Measurements from ENCODE around the gene DOK7. TPM values are rescaled to one million over a fixed set of nuclear protein-coding genes. Genes with fewer than 3 reads are reported as not detected.

Gene DOK7
- total RNA-seq, 1 experiment from 2014 or later = 0.26 TPM

GRCh38 chr4:3498901-3499510, 35.9 kb downstream of the DOK7 start:
- no peaks in the 10 kb centered on the region for H3K9me3 ChIP-seq (ENCODE audit: control insufficient read depth, low read depth, low read length)
- peaks cover 69% of the 10 kb centered on the region for H3K27me3 Mint-ChIP-seq (ENCODE audit: low read depth)
- no peak overlapping the region for H2BK12ac ChIP-seq (ENCODE audit: insufficient read length, low read depth, low read length)
- H3K4me2 ChIP-seq (ENCODE audit: insufficient read depth, insufficient read length, low read length) = no peak overlapping the region
- TF ChIP-seq CTCF (conservative IDR thresholded peaks at IDR 0.05) = no peak
- H2BK5ac ChIP-seq (ENCODE audit: insufficient read length, low read length) = no peak overlapping the region
- no peak overlapping the region for H4K8ac ChIP-seq (replicated peaks; ENCODE audit: insufficient read length, low read depth, low read length)
- H3K23ac ChIP-seq (ENCODE audit: insufficient read length, low read depth, low read length) = no peak overlapping the region
- H2AFZ ChIP-seq (ENCODE audit: low read length) = no peak overlapping the region
- H3K79me1 ChIP-seq (ENCODE audit: insufficient read depth, low read depth, low read length, poor library complexity, severe bottlenecking) = no peaks in the 10 kb centered on the region
- no CpG with 5 or more reads among the region's 20 CpGs for WGBS (ENCODE audit: extremely low coverage, insufficient read length, low lambda C conversion rate)
- no peak overlapping the region for H3K56ac ChIP-seq (ENCODE audit: insufficient read length, low read depth, low read length)
- peaks cover 2 to 11% of the 10 kb centered on the region in 2 experiments; a peak in 2 of 4 replicates for H3K4me1 Mint-ChIP-seq
- H3K4me3 Mint-ChIP-seq = no peak overlapping the region
- H2BK20ac ChIP-seq (ENCODE audit: low read depth, low read length, poor library complexity, severe bottlenecking) = no peak overlapping the region
- H4K5ac ChIP-seq (ENCODE audit: insufficient read length, low read depth, low read length) = no peak overlapping the region
- H2BK15ac ChIP-seq (ENCODE audit: low read depth, low read length) = no peak overlapping the region
- no peaks in the 10 kb centered on the region for H3K23me2 ChIP-seq (ENCODE audit: insufficient read length, low read depth, low read length, poor library complexity, severe bottlenecking)
- H3K9ac ChIP-seq (ENCODE audit: extremely low read depth, insufficient read length, low read length) = no peak overlapping the region
- H2AK5ac ChIP-seq (ENCODE audit: insufficient read length, low read length) = no peak overlapping the region
- H3T11ph ChIP-seq (ENCODE audit: low read length) = no peak overlapping the region
- H3K27ac ChIP-seq (ENCODE audit: insufficient read length, low read depth, low read length) = no peak overlapping the region
- no peak overlapping the region for H3K4ac ChIP-seq (ENCODE audit: low read depth, low read length)
- no peak for DNase-seq
- no peak overlapping the region for H3K18ac ChIP-seq (ENCODE audit: insufficient read length, low read depth, low read length)
- H2BK120ac ChIP-seq (ENCODE audit: low read depth, low read length, poor library complexity, severe bottlenecking) = no peak overlapping the region
- H3K27me3 ChIP-seq (ENCODE audit: insufficient read depth, low read length) = peaks cover 4% of the 10 kb centered on the region; the same call in 1 of the 2 replicates
- H3K79me2 ChIP-seq (ENCODE audit: insufficient read depth, low read length) = no peaks in the 10 kb centered on the region
- H3K27ac Mint-ChIP-seq = no peak overlapping the region
- no peak overlapping the region; the same call in 1 of the 2 replicates for H3K14ac ChIP-seq (ENCODE audit: insufficient read depth, low read length)
- H3K4me1 ChIP-seq (ENCODE audit: insufficient read depth, low read length) = no peaks in the 10 kb centered on the region
- no peaks in the 10 kb centered on the region for H4K20me1 ChIP-seq (ENCODE audit: control insufficient read depth, insufficient read depth, insufficient read length)
- no peaks in the 10 kb centered on the region; a peak in 1 of 5 replicates for H3K9me3 Mint-ChIP-seq
- no peak overlapping the region for H4K91ac ChIP-seq (ENCODE audit: insufficient read length, low read depth, low read length)
- H3K36me3 Mint-ChIP-seq (ENCODE audit: insufficient read depth in 1 of 3, low read depth in 3 of 3) = peaks cover 4 to 17% (median 5%) of the 10 kb centered on the region in 3 experiments

Data from H9 (cell line).